Thyroid gland (tissue), 4 donors: ENCODE results near the gene HCK.

ENCODE experiments used
- CTCF ChIP-seq, 6 experiments: fragments of 200-600 bp in 3 of 6; fragments of 450-650 bp in 3 of 6; sonication (generic) in 3 of 6; IDR thresholded peaks; one replicate each; pipeline ENCODE4 v1.5.1; 2016 to 2019; ENCODE audit warnings: antibody characterized with exemption in 6 of 6, mild to moderate bottlenecking in 2 of 6, inconsistent platforms in 1 of 6, moderate library complexity in 1 of 6
- POLR2A ChIP-seq, 2 donors: fragments of 450-650 bp; IDR thresholded peaks; one replicate each; pipeline ENCODE4 v1.6.1; 2017; ENCODE audit warnings: antibody characterized with exemption in 2 of 2, mild to moderate bottlenecking in 2 of 2, moderate library complexity in 1 of 2

DNA sequence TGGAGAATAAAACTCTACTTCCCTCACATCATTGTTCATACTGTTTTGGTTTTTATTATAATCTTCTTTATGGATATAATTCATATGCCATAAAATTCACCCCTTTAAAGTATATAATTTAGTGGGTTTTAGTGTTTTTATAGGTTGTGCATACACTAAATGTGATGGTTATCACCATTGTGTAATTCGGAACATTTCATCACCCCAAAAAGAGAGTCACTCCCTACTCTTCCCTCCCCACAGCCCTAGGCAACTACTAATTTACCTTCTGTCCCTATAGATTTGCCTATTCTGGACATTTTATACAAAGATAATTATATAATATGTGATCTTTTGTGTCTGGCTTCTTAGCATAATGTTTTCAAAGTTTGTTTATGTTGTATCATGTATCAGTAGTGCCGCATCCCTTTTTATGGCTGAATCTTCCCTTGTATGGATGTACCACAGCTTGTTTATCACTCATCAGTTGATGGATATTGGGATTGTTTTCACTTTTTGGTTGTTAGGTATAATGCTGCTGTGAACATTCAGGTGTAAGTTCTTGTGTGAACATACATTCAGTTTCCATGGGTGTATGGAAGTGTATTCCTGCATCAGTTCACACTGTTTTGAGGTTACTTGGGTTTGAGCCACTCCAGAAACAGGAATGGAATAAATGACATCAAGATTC lies 61.7 kb downstream of the HCK start:
- no peak for TF ChIP-seq POLR2A (IDR thresholded peaks at IDR 0.05)
- TF ChIP-seq CTCF (IDR thresholded peaks at IDR 0.05): no peak
